ENCODE measurements around the gene RELL1.
A peak's percentile ranks its signal among the peaks of the same experiment; 100 is the strongest.
"Not testable (repeated sequence)": the region's sequence is repeated elsewhere in the genome, so short reads cannot be mapped to it uniquely, and the experiment has no call there.

The RELL1 gene

DNA sequence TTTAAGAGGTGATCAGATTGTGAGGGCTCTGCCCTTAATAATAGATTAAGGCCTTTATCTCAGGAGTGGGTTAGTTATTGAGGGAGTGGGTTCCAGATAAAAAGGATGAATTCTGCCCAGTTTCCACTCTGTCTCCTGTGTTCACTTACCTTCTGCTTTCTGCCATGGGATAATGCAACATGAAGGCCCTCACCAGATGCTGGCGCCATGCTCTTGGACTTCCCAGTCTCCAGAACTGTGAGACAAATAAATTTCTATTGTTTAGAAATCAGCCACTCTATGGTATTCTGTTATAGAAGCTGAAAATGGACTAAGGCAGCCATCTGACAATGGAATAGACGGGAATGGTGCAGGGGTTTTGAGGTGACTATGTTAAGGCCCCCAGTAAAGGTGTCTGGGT lies 6.9 kb upstream of the RELL1 start:
- no peak for DNase-seq (ENCODE audit: low spot score)

DNA sequence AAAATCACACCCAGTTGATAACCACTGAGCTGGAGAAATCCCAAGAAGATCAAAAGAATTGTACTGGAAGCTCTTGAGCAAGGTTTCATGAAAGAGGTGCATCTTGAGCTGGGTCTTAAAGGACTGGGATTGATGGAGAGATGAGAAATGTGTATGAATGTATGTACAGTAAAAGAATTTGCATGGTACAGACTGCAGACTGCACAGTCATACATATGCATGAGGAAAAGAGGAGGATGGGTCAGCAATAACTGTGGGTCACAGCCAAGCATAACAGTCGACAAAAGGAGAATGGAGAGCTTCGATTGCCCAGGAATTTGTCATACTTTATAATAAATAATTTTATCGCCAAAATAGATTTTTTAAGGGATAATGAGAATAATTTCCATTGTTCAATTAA lies 4.8 kb upstream of the RELL1 start:
- no peak for DNase-seq (ENCODE audit: low spot score)

DNA sequence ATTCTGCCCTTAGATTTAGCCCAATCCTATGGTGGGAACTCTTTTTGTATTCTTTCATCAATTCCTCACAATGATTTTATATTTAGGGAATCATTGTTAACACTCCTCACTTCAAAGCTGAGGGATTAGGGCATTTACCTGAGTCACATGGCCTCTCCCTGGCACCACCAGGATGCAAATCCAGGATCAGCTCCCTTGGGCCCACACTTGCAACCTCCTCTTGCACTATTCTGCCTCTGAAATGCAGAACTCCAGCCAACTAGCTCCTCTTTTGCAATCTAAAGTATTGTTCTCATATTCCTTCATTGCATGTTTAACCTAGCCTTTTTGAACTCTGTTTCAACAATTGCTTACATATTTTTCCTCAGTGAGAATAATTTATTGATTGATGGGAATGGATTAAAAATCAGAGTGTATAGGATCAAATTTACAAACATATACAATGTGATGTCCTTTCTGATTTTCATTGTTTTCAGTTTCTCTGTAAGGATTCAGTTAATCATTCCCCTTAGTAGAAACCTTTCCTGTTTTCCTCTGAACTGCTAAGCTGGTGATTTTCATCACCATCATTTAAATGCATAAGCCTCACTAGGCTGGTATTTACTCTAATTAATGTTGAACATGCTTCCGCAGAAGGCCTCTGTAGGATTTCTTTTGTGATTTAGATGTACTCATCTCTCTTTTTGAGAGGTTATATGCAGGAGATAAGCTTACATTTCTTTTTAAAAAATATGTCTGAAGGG lies 3.3 kb upstream of the RELL1 start:
- no peak for DNase-seq (ENCODE audit: low spot score)

DNA sequence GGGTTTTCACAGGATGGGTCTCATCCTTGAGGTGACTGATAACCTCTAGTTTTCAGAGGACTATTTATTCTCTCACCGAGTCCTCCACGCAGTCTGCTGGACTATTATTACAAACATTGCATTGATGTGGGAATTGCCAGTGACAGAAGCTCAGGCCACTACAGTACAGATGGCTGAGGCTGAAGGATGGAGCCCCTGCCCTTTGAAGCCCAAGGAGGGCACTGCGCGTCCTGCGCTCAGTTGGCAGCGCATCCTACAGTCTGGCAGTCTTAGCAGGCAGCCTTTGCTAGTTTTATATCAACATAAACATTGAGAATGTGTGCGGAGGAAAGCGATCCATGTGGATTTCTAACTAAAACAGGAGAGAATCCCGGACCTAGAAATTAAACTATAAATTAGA lies 1.5 kb upstream of the RELL1 start:
- DNase-seq (ENCODE audit: low spot score), result no peak

DNA sequence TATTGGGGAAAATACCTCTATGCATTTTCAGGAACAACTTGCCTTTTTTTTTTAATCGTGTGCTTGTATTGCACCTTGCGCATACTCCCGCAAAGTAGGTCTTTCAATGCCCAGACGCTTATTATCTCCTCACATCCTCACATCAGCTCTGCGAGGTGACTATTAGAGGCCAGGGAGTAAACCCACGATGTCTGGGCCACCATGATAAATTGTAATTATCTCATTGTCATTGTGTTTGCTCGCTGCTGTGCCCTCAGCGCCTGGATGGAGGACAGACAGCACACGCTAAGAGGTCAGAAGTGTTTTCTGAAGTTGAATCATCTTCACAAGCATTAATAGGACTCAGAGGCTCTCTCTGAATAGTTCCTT lies 1.0 kb upstream of the RELL1 start:
- no peak for DNase-seq (ENCODE audit: low spot score)

DNA sequence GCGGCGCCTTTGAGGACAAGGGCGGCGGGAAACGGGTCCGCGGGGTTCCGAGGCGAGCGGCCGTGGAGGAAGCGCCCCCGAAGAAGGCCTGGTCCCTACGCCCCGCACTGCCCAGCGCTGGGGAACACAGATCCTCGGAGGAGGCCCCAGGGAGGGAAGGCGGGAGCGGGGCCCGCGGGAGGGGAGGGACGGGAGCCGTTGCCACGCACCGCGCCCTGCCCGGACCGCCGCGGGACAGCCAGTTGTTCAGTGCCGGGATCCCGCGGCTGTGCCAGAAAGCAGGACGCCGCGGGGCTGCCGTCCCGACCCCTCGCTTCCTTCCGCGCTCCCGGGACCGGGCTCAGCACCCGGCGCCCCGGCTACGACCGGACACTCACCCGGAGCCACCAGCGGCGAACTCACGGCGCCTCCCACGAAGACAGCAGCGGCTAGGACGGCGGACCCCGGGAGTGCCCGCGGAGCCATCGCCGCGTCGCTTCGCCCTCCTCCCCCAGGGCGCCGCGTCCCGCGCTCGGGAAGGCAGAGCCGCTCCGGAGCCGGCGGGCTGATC lies 278 bp downstream of the RELL1 start:
- DNase-seq (ENCODE audit: low spot score), result peak; percentile 31

DNA sequence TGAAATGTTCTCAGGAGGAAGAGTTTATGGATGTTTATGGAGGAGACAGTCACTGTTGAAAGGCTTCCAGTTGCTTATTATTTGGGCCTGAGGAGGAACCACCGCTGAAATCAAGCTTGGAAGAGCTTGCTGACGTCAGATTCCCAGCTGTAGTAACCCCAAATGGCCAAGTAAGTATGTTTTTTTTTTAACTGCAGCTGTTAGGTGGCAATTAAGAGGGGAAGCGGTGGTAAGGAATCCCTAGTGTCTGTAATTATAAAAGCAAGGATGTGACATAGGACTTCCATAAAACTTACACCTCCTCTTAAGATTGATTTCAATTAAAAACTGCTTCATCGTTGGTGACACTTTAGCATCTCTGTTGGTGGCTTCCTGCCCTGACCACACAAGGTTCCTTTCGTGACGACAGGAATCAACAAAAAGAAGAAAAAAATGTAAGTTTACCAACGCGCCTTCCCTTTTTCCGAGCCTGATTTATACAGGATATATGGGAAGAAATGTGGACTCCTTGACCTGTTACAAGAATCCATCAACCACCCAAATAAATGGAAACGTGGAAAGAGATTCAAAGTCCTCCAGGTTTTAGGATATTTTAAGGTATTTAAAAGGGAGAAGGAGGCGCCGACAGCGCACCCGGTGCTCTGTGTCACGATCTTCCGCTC lies 884 bp downstream of the RELL1 start:
- peak; percentile 10 for DNase-seq (ENCODE audit: low spot score)

DNA sequence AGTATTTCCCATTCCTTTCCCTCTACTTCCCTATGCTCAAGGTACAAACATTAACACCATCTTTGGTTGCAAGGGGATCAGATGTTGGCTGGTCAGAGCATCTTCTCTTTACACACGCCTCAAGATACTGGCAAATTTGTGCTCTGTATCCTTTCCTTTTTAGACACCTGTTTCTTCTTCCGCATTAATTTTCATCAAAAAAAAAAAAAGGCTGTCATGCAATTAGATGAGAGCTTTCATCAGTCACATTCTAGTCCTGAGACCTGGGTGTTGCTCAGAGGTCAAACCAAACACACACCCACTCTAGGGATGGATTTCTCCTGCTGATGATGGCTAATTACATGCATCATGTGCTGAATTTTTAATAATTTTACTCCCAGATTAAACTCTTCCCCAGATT lies 2.0 kb downstream of the RELL1 start:
- no peak for DNase-seq (ENCODE audit: low spot score)

DNA sequence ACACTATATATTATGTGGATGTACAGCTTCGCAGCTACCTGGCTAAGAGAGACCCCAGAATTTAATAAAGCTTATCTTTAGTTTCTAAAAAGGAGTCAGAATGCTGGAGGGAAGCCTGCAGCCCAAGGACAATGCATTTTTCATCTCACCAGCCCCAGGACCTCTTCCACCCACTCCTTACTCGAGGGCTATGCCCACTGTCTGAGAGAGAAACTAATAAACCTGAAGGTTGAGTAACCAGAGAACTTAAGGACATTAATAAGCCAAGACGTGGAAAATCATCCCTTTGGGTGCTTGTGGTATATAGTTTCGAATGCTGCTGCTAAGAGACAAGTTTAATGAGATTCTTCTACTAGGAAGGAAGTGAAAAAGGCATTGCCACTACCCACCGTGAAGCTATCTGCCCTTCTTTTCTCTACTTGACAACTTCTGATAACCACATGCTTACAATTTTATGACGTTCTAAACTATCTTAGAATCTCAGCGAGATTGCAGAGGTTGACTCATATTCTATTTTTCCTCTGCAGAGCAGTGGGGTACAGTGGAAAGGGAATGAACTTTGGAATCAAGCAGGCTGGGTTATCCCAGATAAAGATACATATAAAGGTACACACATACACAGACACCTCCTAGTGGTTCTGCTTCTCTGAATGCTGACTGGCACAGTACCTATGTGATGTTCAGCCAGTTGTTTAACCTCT lies 3.3 kb downstream of the RELL1 start:
- peak; percentile 20 for DNase-seq (ENCODE audit: low spot score)

DNA sequence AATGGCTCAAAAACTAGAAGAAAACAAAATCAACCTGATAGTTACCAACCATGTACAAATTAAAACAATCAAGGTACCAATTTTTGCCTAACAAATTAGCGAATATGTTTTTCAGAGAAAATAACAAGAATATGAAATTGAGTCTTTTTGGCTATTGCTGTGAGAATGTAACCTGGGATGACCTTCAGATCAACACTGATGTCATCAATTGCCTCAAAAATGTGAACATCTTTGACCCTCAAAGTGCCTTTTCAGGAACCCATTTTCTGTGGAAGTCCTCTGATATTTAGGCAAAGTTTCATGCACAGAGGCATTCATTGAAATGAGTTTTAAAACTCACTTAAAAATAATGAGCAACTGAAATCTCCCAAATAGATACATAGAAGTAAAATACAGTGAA lies 6.1 kb downstream of the RELL1 start:
- no peak for DNase-seq (ENCODE audit: low spot score)

DNA sequence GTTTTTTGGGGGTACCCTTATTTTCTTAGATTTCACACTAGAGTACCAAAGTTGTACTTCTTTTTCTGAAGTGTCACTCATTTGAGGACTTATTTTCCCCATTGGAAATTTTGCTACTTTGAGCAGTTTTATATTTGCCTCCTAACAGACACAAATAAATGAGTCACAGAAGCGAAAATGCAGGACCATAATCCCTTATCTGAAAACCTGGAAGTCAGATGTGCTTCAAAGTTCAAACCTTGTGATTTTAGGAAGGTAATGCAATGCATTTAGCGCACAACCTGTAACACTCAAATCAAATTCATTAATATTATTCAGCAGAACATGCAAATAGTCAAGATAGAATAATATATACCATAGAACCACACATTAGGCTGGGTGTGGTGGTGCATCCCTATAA lies 6.9 kb downstream of the RELL1 start:
- no peak for DNase-seq (ENCODE audit: low spot score)

DNA sequence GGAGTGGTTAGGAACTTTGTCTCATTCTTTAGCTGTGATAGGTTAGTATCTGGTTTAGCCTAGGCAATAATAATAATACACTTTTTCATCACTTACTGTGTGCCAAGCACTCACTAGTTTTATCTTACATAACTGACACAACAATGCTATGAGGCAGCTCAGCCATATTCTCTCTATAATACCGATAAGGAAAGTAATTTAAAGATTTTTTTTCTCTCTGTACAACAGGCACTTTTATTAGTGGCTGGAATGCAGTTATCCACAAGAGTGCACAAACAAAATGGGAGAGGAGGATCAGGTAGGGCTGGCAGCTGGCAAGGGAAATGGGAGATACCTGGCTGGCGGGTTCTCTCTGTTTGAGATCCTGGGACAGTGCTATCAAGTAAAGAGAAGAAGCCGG lies 7.6 kb downstream of the RELL1 start:
- no peak for DNase-seq (ENCODE audit: low spot score)

DNA sequence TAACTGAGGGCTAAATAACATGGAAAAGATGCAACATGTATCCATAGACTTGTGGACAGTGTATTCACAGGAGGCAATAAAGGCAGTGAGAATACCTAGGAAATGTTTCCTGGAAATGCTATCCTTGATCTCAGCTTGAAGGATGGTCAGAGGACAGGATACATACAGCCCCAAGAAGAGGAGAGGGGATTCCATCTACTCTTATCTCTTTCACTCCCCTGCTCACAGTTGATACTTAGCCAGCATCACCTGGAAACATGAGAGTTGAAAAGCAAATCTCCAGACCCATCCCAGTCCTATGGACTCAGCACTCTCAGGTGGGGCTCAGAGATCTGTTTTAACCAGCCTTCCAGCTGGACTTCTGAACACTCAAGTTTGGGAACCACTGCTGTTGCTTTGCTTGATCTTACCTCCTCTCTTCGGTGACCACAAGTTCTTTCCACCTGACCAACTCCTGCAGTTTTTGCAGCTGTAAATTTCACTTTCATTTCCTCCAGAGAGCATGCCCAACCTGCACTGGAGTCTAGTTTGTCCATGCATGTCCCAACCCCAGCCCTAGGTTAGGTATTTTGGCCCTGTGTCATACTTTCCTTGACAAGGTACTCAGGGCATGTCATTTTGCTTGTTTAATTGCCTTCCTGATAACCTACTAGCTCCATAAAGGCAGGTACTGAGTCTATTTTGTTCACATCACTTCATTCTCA lies 10.4 kb downstream of the RELL1 start:
- DNase-seq (ENCODE audit: low spot score), result peak; percentile 59

DNA sequence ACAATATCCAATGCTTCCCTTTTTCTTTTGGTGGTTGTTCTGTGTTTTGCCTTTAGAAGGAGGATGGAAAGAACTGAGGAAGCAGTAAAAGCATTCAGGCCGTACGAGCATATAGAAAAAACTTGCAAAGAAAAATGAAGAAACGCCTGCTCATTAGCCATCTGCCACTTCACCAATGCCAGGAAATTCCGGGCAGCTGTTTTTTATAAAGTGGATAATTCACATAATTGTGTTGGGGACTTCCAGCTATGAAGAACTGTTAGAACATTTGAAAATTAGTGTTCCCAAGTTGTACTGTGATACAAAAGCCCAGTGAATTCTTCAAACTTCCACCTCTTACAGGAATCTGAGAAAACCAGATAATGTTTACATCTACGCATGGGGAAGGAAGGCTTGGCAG lies 11.7 kb downstream of the RELL1 start:
- no peak for DNase-seq (ENCODE audit: low spot score)

DNA sequence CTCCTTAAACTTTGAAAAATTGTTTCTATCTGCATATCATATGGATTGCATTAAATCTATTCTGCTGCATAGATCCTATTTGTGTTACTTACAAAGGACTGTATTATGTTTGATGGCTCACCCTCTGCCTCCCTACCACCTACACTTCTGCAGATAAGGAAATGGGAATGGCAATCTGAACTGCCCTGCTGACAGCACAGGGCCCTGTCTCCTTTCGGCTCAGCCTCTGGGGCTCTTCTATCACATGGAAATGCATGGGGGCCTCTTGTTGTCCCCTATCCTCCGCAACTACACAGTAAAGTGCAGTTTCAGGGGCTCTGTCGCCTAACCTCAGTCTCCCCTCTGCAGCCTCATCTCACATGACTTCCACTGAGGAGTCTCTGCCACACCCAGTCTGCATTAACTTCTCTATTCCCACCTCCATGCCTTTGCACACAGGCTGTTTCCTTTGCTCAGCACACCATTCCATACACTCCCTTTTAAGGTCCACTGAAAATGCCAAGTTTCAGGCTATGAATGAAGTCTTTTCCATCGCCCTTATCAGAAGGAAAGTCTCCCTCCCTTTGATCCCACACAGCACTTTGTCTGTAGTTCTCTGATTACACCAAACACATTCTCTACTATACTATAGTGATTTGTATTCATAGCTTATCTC lies 12.5 kb downstream of the RELL1 start:
- no peak for DNase-seq (ENCODE audit: low spot score)

DNA sequence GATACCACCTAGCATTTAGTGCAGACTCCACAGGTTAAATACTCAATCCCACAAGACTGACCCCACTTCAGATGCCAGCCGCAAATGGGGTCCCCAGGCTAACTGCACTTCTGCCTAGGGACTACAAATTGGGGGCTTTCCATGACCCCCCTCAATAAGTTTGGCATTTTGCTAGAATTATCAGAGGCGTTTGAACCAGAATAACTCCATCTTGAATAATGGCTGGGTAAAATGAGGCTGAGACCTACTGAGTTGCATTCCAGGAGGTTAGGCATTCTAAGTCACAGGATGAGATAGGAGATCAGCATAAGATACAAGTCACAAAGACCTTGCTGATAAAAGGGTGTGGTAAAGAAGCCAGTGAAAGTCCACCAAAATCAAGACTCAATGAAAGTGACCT lies 15.1 kb downstream of the RELL1 start:
- DNase-seq (ENCODE audit: low spot score), result no peak

DNA sequence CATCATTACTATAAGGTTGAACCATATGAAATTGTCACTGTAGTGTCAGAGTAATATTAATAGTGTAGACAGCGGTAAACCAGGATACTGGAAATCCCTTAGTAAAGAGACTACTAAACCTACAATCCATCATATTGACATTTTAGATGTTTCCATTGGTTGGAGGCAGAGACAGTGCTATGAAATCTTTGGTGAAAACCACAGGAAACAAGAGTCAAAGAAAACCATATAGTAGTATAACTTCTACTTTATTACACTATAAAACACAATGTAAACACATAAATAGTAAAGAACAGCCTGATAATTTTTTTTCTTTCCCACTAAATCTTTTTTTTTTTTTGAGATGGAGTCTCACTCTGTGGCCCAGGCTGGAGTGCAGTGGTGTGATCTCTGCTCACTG lies 15.9 kb downstream of the RELL1 start:
- DNase-seq (ENCODE audit: low spot score), result no peak

DNA sequence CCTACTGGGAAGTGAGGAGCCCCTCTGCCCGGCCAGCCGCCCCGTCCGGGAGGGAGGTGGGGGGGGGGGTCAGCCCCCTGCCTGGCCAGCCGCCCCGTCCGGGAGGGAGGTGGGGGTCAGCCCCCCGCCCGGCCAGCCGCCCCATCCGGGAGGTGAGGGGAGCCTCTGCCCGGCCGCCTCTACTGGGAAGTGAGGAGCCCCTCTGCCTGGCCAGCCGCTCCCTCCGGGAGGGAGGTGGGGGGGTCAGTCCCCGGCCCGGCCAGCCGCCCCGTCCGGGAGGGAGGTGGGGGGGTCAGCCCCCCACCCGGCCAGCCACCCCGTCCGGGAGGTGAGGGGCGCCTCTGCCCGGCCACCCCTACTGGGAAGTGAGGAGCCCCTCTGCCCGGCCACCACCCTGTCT lies 17.1 kb downstream of the RELL1 start:
- not testable (repeated sequence) for DNase-seq (ENCODE audit: low spot score)

DNA sequence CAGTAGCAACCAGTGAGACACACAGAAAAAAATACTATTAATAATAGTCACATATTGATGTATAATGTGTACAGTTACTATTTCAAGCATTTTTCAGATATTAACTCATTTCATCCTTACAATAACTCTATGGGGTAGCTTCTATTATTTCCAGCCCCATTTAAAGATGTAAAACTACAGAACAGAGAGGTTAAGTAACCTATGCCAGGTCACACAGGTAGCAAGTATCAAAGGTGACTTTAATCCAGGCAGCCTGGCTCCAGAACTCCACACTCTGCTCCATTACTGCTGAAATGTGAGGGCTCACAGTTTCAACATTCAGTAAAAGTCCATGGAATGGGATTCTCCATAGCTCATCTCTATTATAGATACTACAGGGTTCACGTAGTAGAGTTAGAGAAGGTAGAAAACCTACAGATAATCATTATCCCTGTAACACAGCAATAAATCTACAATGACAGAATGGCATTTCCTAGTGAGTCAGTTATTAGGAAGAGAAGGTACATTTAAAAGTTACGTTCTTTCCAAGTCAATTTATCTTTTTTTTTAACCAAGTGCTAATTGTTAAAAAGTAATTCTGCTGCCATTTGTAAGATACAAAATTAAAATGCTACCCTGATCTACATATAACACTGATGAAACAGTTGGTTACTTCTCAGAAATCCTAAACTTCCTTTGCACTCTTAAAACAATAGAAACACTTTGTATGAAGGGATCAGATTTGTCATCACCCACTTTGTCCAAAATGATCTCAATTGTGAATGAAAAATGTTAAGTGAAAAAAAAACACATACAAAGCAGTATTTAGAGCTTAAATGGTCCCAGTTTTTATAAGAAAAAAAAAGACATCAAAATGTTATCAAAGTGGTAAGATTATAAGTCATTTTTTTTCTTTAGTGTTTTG lies 18.7 kb downstream of the RELL1 start:
- DNase-seq (ENCODE audit: low spot score), result no peak

DNA sequence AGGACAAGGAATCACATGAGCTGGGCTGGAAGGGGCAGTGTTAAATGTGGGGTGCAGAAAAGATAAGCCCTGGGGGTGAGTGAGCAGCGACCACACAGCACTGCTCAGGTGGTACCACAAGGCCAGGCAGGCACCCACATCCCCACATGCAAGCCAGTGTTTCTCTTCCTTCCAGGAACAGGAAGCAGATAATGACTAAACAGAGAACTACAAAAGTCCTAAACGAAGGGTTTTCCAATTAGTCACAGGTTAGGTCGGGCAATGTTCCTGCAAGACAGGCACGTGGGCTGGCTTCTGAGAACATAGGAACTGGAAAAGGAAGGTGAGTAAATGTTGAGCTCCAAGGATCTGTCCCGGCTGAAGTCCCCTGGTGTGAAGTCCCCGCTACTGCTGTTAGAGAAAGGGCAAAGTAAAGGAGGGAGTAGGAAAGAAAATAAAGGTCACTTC lies 19.5 kb downstream of the RELL1 start:
- DNase-seq (ENCODE audit: low spot score), result no peak

All from germinal center (tissue), 1 donor.